GM13977 (cell line): ENCODE data around the gene KDM4F.

Experiments used
- DNase-seq: peaks from one replicate; pipeline ENCODE4 v3.0.0; 2012; ENCODE audit warnings: low spot score
- CTCF ChIP-seq: IDR thresholded peaks from 2 replicates; pipeline ENCODE4 v1.5.1; 2012; ENCODE audit warnings: mild to moderate bottlenecking, control low read depth; ENCODE audit not compliant: insufficient read depth; ENCODE audit errors: extremely low read depth, missing control alignments
- in situ Hi-C: fragments of 300-500 bp; cut with MboI; formaldehyde crosslinking; loops from one replicate; pipeline ENCODE4 v1.12.0; 2022; ENCODE audit warnings: low sequenced_read_pairs, low pct_unique_long_range_greater_than_20kb, mixed read lengths, inconsistent platforms; ENCODE audit not compliant: unreplicated experiment

The KDM4F gene

GRCh38 chr11:95059046-95059445 is 9.8 kb downstream of the KDM4F start:
- in situ Hi-C loops = no loop called here
- TF ChIP-seq CTCF = no peak
- DNase-seq = no peak

- in situ Hi-C loops = no loop called here
- no peak for TF ChIP-seq CTCF
- DNase-seq = no peak
Measured at GRCh38 chr11:95065336-95065735, 16.1 kb downstream of the KDM4F start.

DNA sequence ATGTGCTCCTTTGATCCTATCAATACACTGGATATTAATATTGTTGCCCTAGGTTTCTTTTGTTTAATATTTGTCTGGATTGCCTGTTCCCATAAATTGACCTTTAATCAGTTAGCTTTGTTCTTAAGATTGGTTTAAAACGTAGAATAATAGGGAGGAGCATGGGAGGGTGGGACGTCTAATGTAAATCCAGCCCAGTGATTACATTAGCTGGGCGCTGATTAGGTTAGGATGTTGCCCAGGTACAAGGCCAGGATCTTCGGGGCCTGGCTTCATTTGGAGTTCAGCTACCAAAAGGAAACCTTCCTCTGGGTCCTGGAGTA is 17.5 kb downstream of the KDM4F start, which contains the start of gene SRSF8:
SRSF8 (plus strand) TSS at position 204 of the 323 bp plus-strand sequence. CDS start 308 bp downstream, outside the sequence.
- no peak for DNase-seq
- in situ Hi-C loops = no loop called here
- no peak for TF ChIP-seq CTCF

- peak; percentile 61 for DNase-seq
- peak; percentile 56 for TF ChIP-seq CTCF
- in situ Hi-C loops = no loop called here
Measured at GRCh38 chr11:95067039-95067840, 18.0 kb downstream of the KDM4F start.

DNA sequence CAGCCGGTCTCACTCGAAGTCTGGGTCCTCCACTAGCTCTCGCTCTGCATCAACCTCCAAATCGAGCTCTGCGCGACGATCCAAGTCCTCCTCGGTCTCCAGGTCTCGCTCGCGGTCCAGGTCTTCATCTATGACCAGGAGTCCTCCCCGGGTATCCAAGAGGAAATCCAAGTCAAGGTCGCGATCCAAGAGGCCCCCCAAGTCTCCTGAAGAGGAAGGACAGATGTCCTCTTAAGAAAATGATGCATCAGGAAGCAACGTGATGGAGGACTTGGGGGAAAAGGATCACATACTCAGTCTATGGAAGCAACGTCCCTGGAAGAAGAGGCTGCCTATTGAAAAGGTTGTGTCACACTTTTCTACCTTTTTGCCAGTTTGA is 18.6 kb downstream of the KDM4F start:
- no peak for DNase-seq
- TF ChIP-seq CTCF = no peak
- in situ Hi-C loops = no loop called here

- DNase-seq = peak; percentile 69
- no peak for TF ChIP-seq CTCF
- in situ Hi-C loops = no loop called here
Measured at GRCh38 chr11:95068549-95068948, 19.3 kb downstream of the KDM4F start.
